Measurements from ENCODE around the gene PRIMPOL.

Gene PRIMPOL

DNA sequence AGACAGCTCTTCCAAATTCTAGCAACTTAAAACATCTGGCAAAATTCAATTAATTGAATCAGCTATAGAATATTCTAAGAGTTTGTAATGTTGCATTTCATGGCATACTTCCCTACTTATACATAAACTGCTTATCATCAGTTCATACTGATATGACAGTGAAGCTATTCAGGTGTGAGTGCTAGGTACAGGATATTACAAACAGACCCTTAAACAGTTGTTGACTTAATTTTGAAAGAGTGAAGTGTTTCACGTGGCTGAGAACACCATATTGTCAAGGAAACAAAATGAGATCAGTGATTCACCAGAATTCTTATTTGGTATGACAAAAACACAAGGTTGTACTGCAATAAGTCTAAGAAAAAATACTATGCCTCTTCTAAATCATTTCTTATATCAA lies 56.9 kb downstream of the PRIMPOL start:
- Histone ChIP-seq H2AFZ (ENCODE audit: low read depth, low read length) (no peak overlapping the region), H3K27ac (ENCODE audit: low read length) (no peak overlapping the region), H3K9me3 (ENCODE audit: insufficient read depth, low read length) (no peaks in the 10 kb centered on the region), H3K27me3 (ENCODE audit: low read depth, low read length) (no peaks in the 10 kb centered on the region), H3K79me2 (ENCODE audit: low read length) (no peaks in the 10 kb centered on the region), H3K4me1 (ENCODE audit: low read length) (no peaks in the 10 kb centered on the region), H3K9ac (ENCODE audit: low read length) (no peak overlapping the region), H4K20me1 (ENCODE audit: insufficient read depth, low read length) (no peaks in the 10 kb centered on the region), H3K36me3 (replicated peaks; ENCODE audit: low read depth, low read length) (peaks cover 4% of the 10 kb centered on the region), H3K4me2 (ENCODE audit: low read length) (no peak overlapping the region), H3K4me3 (ENCODE audit: low read length) (no peak overlapping the region)
- TF ChIP-seq CTCF (IDR thresholded peaks at IDR 0.05; ENCODE audit: low read depth, low read length) (no peak), EZH2phosphoT487 (IDR thresholded peaks at IDR 0.05; ENCODE audit: low read depth) (no peak)

DNA sequence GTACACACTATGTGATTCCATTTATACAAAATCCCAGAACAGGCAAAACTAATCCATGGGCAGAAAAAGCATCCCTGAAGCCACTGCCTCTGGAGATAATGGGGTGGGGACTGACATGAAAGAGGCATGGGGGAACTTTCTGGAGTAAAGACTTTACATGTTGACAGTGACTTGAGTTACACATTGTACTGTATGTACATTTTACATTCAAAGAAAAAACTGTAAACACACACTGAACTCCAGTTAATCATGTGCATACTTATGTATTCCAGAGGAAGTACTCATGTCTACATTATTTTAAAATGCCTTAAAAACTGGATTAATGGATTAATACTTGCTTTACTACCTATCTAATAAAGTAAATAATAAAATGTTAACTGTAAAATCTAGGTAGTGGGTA lies 62.8 kb downstream of the PRIMPOL start:
- no peak overlapping the region for H3K4me3 ChIP-seq (ENCODE audit: low read length)
- no peaks in the 10 kb centered on the region for H3K4me1 ChIP-seq (ENCODE audit: low read length)
- H2AFZ ChIP-seq (ENCODE audit: low read depth, low read length), result no peak overlapping the region
- H3K9me3 ChIP-seq (ENCODE audit: insufficient read depth, low read length), result no peaks in the 10 kb centered on the region
- no peaks in the 10 kb centered on the region for H3K79me2 ChIP-seq (ENCODE audit: low read length)
- H3K9ac ChIP-seq (ENCODE audit: low read length), result no peak overlapping the region
- H3K27ac ChIP-seq (ENCODE audit: low read length), result no peak overlapping the region
- no peaks in the 10 kb centered on the region for H4K20me1 ChIP-seq (ENCODE audit: insufficient read depth, low read length)
- no peak overlapping the region for H3K4me2 ChIP-seq (ENCODE audit: low read length)
- H3K36me3 ChIP-seq (replicated peaks; ENCODE audit: low read depth, low read length), result peaks cover 4% of the 10 kb centered on the region
- no peaks in the 10 kb centered on the region for H3K27me3 ChIP-seq (ENCODE audit: low read depth, low read length)
- TF ChIP-seq CTCF (IDR thresholded peaks at IDR 0.05; ENCODE audit: low read depth, low read length) (no peak), EZH2phosphoT487 (IDR thresholded peaks at IDR 0.05; ENCODE audit: low read depth) (no peak)

DNA sequence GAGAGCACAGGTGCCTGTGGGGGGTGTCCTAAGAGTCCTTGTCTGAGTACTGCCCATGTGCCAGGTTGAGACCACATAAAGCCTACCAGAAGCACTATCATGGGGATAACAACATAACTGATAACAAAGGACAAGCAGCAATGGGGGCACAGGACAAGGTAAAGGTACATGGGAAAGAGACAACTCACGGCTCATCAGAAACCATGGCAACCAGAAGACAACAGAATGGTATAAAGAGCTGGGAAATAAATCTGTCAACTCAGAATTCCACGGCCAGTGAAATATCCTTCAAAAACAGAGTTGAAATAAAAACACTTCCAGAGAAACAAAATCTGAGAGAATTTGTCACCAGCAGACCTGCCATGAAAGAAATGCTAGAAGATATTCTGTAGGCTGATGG lies 64.3 kb downstream of the PRIMPOL start:
- Histone ChIP-seq H3K9ac (ENCODE audit: low read length) (no peak overlapping the region), H3K36me3 (replicated peaks; ENCODE audit: low read depth, low read length) (no peaks in the 10 kb centered on the region), H3K27ac (ENCODE audit: low read length) (no peak overlapping the region), H3K79me2 (ENCODE audit: low read length) (no peaks in the 10 kb centered on the region), H3K4me1 (ENCODE audit: low read length) (no peaks in the 10 kb centered on the region), H3K9me3 (ENCODE audit: insufficient read depth, low read length) (no peaks in the 10 kb centered on the region), H3K4me2 (ENCODE audit: low read length) (no peak overlapping the region), H2AFZ (ENCODE audit: low read depth, low read length) (no peak overlapping the region), H3K27me3 (ENCODE audit: low read depth, low read length) (no peaks in the 10 kb centered on the region), H4K20me1 (ENCODE audit: insufficient read depth, low read length) (no peaks in the 10 kb centered on the region), H3K4me3 (ENCODE audit: low read length) (no peak overlapping the region)
- no peak for TF ChIP-seq EZH2phosphoT487 (IDR thresholded peaks at IDR 0.05; ENCODE audit: low read depth)
- TF ChIP-seq CTCF (IDR thresholded peaks at IDR 0.05; ENCODE audit: low read depth, low read length), result no peak

DNA sequence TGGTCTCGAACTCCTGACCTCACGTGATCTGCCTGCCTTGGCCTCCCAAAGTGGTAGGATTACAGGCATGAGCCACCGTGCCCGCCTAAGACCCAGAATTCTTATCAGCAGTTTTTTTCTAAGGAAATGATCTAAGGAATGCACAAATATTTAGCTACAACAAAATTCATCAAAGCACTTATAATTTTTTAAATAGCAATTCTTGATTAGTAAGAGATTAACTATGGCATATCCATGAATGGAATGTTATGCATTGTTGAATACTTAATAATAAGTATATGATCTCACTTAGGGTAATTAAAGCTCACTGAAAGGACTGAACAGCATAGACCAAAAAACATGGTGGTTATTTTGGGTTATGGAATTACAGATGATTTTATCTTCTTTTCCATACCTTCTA lies 66.0 kb downstream of the PRIMPOL start:
- Histone ChIP-seq H3K9ac (ENCODE audit: low read length) (no peak overlapping the region), H3K27ac (ENCODE audit: low read length) (no peak overlapping the region), H3K27me3 (ENCODE audit: low read depth, low read length) (no peaks in the 10 kb centered on the region), H3K79me2 (ENCODE audit: low read length) (0 out of 2 replicates have a peak, but pooled peaks cover 3% of the 10 kb centered on the region), H3K4me2 (ENCODE audit: low read length) (no peak overlapping the region), H4K20me1 (ENCODE audit: insufficient read depth, low read length) (no peaks in the 10 kb centered on the region), H3K36me3 (replicated peaks; ENCODE audit: low read depth, low read length) (no peaks in the 10 kb centered on the region), H3K4me3 (ENCODE audit: low read length) (no peak overlapping the region), H2AFZ (ENCODE audit: low read depth, low read length) (no peak overlapping the region), H3K9me3 (ENCODE audit: insufficient read depth, low read length) (no peaks in the 10 kb centered on the region), H3K4me1 (ENCODE audit: low read length) (no peaks in the 10 kb centered on the region)
- TF ChIP-seq EZH2phosphoT487 (IDR thresholded peaks at IDR 0.05; ENCODE audit: low read depth), result no peak
- no peak for TF ChIP-seq CTCF (IDR thresholded peaks at IDR 0.05; ENCODE audit: low read depth, low read length)
